AG04450 (cell line): ENCODE results near the gene ASB18. TPM values are rescaled to one million over a fixed set of nuclear protein-coding genes. Genes with fewer than 3 reads are reported as not detected.

Experiments
- CTCF ChIA-PET: fragments of 300-600, 350-600 bp; formaldehyde crosslinking; extraction: SDS; loops from one replicate; lab custom pipeline; 2022; ENCODE audit warnings: antibody characterized with exemption, inconsistent platforms; lab: Charles Lee
- POLR2A ChIA-PET: fragments of 350-600 bp; formaldehyde crosslinking; extraction: SDS; loops from one replicate; lab custom pipeline; 2021; ENCODE audit warnings: antibody characterized with exemption, inconsistent platforms; lab: Yijun Ruan, JAX
- DNase-seq: peaks from one replicate; pipeline ENCODE4 v3.0.0-alpha.2; 2011; ENCODE audit warnings: low read depth, low spot score
- H3K27ac ChIP-seq: one replicate; pipeline ENCODE4 v1.5.1; 2012; ENCODE audit warnings: low read depth, low read length, control low read depth
- H3K27me3 ChIP-seq: one replicate; pipeline ENCODE4 v1.6.0; 2012; ENCODE audit warnings: low read length; ENCODE audit not compliant: control insufficient read depth, insufficient read depth
- H3K4me3 ChIP-seq: 2 replicates; pipeline ENCODE4 v1.5.1; 2011; ENCODE audit warnings: mild to moderate bottlenecking, low read depth, low read length, control low read depth
- H3K9me3 ChIP-seq: 2 replicates; pipeline ENCODE4 v1.5.1; 2012; ENCODE audit warnings: low read length; ENCODE audit not compliant: control insufficient read depth, insufficient read depth
- polyA plus RNA-seq: library from polyadenylated mRNA; depleted of rRNA; stranded (reverse); fragments of >200 nt; gene quantifications from 2 replicates; pipeline ENCODE4 v1.2.3, GENCODE V29; 2011
- TF ChIP-seq, protein P1 (sequence below): IDR thresholded peaks from 2 replicates; pipeline ENCODE4 v1.5.1; 2011; ENCODE audit warnings: low read depth, low read length, control low read depth, inconsistent platforms

The ASB18 gene
- polyA plus RNA-seq, 1 experiment = not detected

DNA sequence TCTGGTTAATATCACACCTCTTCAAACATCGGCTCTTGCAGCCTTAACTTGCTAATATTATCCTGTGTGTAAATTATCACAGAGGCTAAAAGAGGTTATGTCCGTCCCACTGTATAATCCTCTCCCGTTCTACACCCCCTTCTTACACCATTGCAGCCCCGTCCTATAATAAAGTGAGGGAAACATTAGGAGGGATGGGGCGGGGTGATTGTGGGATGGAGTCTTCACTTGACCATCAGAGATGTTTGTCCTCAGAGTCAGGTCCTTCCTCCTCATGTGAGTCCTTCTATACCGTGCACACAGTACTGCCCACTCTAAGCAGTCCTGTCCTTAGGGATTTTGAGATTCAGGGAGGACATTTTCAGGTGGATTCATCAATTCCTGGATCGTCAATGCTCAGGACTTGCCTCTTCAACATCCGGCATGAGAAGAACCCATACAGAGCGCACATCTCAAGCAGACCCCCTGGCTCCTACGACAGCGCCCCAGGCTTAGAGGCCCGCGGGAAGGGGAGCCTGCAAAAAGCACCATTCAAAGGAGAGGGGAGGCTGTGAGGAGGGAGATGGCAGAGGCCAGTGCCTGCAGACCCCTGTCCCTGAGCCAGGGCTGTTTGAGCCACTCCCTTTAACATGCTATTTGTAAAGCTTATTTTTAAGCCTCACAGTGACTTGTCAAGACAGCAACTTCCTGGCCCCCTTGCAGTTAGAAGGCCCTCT is 42.8 kb upstream of the ASB18 start:
- POLR2A ChIA-PET = no interaction called here
- Histone ChIP-seq H3K27me3 (peaks cover 3% of the 10 kb centered on the region), H3K4me3 (no peak overlapping the region), H3K27ac (no peak overlapping the region), H3K9me3 (no peaks in the 10 kb centered on the region)
- CTCF ChIA-PET = no interaction called here
- DNase-seq = no peak
- TF ChIP-seq, protein P1, sequence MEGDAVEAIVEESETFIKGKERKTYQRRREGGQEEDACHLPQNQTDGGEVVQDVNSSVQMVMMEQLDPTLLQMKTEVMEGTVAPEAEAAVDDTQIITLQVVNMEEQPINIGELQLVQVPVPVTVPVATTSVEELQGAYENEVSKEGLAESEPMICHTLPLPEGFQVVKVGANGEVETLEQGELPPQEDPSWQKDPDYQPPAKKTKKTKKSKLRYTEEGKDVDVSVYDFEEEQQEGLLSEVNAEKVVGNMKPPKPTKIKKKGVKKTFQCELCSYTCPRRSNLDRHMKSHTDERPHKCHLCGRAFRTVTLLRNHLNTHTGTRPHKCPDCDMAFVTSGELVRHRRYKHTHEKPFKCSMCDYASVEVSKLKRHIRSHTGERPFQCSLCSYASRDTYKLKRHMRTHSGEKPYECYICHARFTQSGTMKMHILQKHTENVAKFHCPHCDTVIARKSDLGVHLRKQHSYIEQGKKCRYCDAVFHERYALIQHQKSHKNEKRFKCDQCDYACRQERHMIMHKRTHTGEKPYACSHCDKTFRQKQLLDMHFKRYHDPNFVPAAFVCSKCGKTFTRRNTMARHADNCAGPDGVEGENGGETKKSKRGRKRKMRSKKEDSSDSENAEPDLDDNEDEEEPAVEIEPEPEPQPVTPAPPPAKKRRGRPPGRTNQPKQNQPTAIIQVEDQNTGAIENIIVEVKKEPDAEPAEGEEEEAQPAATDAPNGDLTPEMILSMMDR = no peak

DNA sequence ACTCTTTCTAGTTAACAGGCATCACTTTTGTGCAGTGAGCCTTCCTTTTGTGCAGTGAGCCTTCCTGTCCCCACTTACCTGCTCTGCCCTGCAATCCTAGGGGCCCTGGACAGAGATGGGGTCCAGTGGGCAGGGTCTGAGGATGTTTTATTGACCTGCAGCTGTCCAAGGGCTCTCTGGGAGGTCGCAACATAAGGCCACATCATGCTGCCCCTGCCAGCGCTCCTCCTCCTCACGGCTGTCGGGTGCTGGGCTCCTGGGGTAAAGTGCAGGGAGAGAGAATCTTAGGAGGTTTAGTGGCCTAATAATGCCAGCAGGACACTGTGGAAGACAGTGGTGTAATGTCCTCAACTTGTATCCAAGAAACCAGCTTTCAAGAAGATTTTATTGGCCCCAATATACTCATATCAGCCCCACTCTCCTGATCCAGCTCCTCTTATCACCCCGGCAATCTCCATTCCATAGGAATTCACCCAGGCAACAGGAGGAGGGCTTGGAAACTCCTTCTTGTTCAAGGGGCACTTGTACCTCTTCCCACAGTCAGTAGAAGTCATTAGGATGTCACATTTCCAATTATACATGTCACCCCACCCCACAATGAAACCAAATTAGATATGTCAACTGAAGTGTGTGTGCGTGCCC is 41.9 kb upstream of the ASB18 start:
- Histone ChIP-seq H3K9me3 (no peaks in the 10 kb centered on the region), H3K4me3 (no peak overlapping the region), H3K27me3 (peaks cover 3% of the 10 kb centered on the region), H3K27ac (no peak overlapping the region)
- ChIA-PET CTCF (no interaction called here), POLR2A (no interaction called here)
- DNase-seq = no peak
- TF ChIP-seq, protein P1 = no peak

DNA sequence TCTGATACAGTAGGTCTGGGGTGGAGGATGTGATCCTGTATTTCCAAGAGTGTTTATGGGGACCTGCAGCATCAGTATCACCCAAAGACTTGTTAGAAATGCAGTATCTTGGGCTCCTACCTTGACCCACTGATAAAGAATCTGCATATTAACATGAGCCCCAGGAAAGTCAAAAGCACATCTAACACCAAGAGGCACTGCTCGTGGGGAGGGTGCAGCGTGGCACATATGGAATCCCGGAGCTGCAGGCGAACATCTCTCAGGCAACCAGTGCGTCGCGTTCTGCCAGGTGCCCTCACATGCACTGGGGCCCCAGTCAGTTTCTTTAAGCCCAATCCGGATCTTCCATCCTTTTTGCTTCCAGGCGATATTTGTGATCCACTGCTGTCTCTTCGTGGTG is 41.3 kb upstream of the ASB18 start:
- Histone ChIP-seq H3K4me3 (no peak overlapping the region), H3K27me3 (peaks cover 3% of the 10 kb centered on the region), H3K27ac (no peak overlapping the region), H3K9me3 (no peaks in the 10 kb centered on the region)
- POLR2A ChIA-PET = no interaction called here
- CTCF ChIA-PET = no interaction called here
- no peak for DNase-seq
- TF ChIP-seq, protein P1 = no peak

DNA sequence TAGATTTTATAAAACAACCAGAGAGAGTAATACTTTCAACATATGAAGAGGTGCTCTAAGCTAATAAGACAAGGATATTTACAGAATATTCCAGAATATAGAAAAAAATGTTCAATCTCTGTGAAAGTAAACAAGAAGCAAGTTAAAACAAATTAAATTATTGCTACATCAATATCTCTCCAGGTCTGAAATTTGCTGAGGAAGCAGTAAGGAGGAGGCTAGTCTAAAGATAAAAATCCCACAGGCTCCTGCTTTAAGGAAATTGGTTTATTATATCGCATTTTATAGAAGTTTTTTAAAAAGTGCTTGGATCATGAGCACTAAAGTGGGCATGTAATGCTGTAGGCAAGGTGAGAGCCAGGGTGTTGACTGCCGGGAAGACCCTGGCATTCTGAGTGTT is 39.7 kb upstream of the ASB18 start:
- CTCF ChIA-PET = no interaction called here
- Histone ChIP-seq H3K27me3 (peaks cover 5% of the 10 kb centered on the region), H3K9me3 (no peaks in the 10 kb centered on the region), H3K27ac (no peak overlapping the region), H3K4me3 (no peak overlapping the region)
- POLR2A ChIA-PET = no interaction called here
- no peak for DNase-seq
- TF ChIP-seq, protein P1 = no peak

DNA sequence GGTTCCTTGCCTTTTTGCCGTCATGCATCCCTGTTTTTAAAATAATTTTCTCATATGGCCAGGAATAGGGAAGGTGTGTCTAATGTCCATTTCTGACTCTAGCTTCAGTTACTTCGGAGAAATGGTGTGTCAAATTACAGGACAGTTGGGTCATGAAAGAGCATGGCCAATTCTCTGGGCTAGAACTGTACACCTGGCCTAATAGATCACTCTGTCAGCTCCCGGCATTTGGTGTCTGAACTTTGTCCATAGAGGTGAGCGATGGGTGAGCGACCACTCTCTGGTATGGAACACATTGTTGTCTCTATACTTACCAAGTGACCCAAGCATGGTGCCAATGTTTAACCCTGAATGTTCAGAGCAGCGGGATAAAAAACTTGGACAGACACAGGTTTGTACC is 38.3 kb upstream of the ASB18 start:
- ChIA-PET CTCF (no interaction called here), POLR2A (no interaction called here)
- peaks cover 2% of the 10 kb centered on the region for H3K27me3 ChIP-seq
- no peaks in the 10 kb centered on the region for H3K9me3 ChIP-seq
- TF ChIP-seq, protein P1 = no peak
- H3K4me3 ChIP-seq = no peak overlapping the region
- no peak for DNase-seq
- H3K27ac ChIP-seq = no peak overlapping the region
